ENCODE results near the gene KDM2A.

The KDM2A gene

DNA sequence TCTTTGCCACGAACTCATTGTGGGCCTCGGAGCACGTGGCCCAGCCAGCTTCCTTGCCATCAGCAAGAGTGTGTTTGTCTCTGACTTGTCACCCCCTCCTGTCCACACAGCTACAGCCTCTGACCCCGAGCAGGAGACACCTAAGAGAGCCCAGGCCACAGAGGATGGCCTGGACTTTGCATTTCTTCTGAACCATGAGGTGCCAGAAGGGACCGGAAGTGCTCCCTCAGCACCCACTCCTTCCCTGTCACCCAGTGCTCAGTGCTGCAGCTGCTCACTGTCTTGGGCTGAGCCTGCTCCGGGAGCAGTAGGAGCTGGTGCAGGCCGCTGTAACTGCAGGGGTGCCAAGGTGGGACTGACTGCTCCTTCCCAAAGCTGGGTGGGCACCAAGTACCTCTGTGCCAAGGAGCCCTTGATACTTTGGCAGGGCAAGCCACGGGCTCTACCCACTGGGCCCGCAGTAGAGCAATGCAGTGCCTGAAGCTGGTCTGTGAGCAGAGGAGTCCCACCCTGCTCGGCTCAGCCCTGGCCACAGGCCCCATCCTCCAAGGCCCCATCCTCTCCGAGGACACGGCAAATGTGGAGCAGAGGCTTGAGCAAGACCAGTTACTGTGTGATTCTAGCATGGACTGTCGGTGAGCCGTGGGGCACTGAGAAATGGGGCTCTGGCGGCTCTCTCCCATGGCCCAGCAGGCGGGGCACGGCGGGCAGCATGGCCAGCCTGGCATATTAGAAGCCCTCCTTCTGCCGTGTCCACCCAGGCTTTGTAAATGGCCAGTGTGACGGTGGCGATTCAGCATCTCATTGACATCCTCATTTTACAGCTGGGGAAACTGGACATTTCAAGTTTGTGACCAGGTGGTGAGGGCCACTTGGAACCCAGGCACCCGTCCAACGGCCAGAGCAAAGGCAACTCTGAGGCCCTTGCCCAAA, 153.5 kb downstream of the KDM2A start:
- DNase-seq (ENCODE audit: low read depth), result no peak

- no peak for DNase-seq (ENCODE audit: low read depth)
Observed at GRCh38 chr11:67273260-67273990, 154.4 kb downstream of the KDM2A start.

DNA sequence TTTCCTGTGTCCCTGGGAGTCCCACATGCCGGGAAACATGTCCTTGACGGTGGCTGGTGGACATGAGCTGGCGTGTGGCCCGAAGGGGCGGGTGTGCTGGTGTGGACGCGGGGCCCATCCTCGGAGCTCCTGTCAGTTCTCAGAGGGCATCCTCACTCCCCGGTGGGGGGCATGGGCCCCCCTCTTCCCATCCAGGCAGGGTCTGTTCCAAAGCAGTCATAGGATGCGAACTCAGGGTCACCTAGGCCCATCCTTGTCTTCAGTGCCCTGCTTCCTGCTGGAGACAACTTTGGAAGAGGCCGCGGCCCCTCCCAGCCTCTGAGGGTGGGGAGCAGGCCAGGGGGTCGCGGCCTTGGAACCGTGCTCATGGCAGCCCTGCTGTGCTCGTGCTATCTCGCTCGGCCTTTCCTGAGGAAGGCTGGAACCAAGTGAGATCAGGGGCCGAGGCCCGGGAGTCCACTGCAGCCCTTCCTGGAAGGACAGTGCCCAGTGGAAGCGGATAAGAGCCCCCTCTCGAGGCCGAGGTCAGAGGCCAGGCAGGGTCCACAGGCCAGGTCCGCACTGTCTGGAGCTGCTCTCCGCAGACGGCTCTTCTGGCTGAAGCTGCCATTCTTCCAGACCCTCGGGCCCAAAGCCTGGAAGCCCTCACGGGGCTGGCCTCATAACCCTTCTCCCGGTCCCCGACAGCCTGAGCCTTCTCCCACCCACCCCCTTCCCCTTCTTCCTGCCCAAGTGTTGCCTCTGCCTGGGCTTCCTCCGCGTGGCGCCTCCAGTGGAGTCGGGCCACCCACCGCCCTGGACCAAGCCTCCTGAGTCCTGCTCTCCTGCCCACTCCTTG, 155.9 kb downstream of the KDM2A start:
- no peak for DNase-seq (ENCODE audit: low read depth)

DNA sequence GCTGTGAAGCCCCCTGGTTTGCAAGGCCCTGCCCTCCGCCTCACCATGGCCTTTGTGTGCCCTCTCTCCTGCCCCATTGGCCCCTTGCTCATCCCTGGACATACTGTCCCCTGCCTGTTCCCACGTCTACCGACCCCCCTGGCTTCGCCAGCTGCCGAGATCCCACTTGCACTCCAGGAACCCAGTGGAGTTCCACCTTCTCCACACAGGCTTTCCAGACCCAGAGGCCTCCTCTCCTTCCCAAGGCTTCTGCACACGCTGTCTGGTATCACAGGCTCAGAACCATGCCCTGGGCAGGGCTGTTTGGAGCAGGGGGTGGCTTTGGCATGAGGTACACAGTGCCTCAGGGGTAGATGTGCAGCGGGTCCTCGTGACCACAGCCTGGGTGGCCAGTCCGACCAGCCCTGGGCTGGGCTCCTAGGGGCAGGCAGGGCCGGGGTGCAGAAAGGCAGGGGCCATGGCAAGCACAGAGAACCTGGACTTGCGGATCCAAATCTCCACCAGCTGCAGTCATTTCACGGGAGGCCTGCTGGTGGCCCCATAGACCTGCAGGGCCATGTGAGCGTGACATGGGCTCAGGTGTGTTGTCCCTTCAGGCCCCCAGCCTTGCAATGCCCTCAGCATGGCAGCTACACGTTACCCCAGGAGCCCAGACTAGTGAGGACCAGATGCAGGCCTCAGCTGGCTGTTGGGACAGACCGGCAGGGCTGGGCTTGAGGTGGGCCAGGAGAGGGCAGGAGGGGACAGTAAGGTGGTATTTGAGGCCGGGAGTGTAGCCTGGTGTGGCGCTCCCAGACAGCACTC, 156.7 kb downstream of the KDM2A start:
- no peak for DNase-seq (ENCODE audit: low read depth)

GRCh38 chr11:67276781-67277230, 157.7 kb downstream of the KDM2A start:
- no peak for DNase-seq (ENCODE audit: low read depth)

DNA sequence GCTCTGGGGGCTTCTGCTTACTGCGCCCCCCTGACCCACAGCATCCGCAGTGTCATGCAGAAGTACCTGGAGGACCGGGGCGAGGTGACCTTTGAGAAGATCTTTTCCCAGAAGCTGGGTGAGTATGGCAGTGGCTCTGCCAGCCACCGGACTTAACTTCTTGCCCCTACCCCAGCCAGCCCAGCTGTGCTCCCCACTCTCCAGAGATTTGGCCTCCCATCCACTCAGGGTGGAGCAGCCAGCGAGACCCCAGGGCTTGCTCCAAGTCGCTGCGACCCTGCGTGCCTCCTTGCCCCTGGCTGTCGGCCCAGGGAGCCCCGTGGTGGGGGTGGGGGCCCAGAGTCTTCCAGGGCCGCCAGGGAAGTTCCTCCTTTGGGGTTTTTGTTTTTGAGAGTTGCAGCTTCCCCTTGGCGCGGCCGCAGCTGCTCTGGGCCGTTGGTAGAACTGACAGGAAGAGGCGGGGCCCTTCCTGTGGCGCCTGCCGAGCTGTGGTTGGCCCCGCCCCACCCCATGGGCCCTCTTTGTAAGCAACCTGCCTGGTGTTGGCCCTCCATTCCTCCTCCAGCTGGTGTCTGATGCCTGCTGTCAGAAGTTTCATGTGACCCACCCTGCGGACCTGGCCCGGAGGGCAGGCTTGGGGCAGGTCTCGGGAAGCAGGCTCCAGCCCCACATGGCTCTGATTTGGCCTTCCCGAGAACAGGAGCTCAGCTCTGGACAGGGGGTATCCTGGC, 158.3 kb downstream of the KDM2A start:
- no peak for DNase-seq (ENCODE audit: low read depth)

GRCh38 chr11:67278135-67278938, 159.3 kb downstream of the KDM2A start:
- DNase-seq (ENCODE audit: low read depth), result no peak

DNA sequence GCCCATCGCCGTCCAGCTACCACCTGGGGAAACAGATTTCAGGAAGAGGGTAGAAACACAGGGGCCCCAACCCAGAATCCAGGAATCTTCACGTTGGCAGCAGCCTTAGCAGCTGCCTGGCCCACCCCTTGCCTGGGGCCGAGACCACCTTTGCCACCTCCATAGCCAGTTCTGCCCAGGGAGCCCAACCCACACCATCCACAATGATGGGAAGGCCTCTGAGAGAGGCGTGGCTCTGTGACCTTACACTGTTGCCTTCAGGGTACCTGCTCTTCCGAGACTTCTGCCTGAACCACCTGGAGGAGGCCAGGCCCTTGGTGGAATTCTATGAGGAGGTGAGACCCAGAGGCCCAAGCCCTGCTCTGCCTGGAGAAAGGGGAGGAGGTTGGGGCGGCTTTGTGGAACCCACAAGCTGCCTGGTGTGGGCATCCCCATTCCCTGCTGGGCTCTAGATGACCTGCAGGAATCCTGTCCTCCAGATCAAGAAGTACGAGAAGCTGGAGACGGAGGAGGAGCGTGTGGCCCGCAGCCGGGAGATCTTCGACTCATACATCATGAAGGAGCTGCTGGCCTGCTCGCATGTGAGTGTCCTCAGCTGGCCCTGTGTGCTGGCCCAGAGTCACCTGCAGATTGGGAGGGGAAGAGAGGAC, 160.0 kb downstream of the KDM2A start:
- no peak for DNase-seq (ENCODE audit: low read depth)

DNA sequence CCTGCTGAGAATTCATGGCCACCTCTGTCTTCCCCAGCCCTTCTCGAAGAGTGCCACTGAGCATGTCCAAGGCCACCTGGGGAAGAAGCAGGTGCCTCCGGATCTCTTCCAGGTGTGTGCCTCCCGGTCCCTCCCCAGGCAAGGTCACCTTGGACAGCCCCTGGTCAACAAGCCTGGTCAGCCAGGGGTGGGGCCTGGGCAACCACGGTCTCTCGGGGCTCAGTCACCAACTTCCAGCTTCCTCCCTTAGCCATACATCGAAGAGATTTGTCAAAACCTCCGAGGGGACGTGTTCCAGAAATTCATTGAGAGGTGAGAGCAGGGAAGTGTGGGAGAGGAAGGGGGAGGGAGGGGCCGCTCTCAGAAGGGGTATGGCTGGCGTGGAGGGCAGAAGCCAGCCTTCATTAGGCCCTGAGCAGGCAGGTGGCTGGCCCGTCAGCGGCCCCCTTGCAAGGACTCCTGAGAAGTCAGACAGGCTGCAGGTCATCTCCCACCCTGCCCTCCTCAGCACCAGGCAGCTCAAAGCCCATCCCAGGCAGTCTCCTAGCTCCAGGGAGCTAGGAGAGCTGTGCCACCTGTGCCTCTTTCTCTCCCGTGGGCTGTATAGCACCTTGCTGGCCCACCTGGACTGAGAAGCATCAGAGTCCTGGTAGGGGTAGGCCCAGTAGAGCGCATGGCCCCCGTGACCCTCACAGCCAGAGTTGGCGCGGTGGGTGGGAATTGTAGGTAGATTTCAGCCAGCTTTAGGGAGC, 160.7 kb downstream of the KDM2A start:
- DNase-seq (ENCODE audit: low read depth), result no peak

DNA sequence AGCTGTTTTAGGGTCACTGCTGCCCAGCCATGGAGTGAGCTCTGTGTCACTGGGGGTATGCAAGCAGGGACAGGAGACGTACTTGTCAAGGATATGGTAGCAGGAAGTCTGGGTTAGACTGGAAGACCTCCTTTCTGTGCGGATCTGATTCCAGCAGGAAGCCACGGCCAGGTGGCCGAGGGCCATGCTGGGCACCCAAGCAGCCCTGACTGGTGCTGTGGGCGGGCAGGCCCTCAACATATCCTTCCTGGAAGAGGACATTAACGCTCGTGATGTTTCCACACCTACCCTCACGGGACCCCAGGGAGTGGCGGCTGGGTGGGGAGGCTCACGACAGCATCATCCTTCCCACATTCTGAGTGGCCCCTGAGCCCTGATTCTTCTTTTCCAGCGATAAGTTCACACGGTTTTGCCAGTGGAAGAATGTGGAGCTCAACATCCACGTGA, 161.3 kb downstream of the KDM2A start:
- no peak for DNase-seq (ENCODE audit: low read depth)

DNA sequence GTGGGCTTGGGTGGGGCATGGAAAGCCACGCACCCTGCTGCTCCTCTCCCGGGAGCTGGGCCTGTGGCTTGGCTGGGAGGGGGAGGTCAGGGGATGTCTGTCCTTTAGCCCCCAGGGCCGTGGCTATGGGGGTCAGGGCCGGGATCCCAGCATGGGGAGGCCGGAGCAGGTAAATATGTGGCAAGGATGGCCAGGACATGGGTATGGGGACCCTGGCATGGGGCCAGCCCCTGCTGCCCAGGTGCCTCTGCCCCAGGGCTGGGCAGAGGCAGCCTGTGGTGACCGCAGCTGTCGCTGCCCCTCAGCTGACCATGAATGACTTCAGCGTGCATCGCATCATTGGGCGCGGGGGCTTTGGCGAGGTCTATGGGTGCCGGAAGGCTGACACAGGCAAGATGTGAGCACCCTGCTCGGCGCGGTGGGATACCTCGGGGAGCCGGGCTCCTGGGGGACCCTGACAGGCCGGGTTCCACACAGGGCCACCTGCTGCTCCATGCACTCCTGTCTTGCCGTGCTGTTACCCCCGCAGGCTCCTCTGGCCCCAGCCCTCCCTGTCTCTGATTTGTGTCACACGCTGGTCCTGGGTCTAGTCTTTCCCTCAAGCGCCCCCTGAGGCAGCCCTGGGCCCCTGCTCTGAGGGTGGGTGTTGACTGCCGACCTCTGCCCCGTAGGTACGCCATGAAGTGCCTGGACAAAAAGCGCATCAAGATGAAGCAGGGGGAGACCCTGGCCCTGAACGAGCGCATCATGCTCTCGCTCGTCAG, 161.9 kb downstream of the KDM2A start:
- no peak for DNase-seq (ENCODE audit: low read depth)

DNA sequence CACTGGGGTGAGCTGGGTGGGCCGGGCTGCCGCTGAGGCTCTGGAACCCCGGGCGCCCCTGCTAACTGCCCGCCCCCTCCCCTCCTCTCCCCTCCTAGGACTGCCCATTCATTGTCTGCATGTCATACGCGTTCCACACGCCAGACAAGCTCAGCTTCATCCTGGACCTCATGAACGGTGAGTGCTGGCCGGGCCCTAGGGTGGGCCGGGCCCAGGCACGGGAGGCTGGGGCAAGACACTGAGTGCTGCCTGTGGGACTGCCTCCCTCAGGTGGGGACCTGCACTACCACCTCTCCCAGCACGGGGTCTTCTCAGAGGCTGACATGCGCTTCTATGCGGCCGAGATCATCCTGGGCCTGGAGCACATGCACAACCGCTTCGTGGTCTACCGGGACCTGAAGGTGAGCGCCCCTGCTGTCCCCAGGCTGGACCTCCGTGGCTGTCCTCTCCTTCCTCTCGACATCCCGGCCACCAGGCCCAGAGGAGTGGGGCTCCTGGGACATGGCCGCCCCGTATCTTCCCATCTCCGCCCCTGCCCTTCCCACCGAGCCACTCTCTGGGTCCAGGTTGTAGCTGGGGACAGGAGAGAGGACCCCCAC, 162.6 kb downstream of the KDM2A start:
- DNase-seq (ENCODE audit: low read depth), result no peak

GRCh38 chr11:67282155-67282875, 163.3 kb downstream of the KDM2A start:
- no peak for DNase-seq (ENCODE audit: low read depth)

DNA sequence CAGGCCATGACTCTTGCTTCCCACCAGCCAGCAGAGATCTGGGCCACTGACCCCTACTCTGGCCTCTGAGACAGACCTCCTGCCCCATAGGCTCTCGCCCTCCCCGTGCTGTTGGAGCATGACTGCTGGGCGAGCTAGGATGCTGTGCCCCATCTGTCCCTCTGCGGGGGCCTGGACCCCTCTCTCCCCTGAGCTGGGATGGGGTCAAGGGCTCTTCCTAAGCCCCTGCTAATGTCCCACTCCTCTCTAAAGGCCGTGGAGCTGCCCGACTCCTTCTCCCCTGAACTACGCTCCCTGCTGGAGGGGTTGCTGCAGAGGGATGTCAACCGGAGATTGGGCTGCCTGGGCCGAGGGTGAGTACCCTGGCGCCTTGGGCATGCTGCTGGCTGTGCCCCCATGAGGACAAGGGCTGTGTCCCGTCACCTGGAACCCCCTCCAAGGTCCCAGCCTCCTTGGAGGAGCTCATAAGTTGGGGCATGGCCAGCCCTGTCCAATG, 163.9 kb downstream of the KDM2A start:
- no peak for DNase-seq (ENCODE audit: low read depth)

DNA sequence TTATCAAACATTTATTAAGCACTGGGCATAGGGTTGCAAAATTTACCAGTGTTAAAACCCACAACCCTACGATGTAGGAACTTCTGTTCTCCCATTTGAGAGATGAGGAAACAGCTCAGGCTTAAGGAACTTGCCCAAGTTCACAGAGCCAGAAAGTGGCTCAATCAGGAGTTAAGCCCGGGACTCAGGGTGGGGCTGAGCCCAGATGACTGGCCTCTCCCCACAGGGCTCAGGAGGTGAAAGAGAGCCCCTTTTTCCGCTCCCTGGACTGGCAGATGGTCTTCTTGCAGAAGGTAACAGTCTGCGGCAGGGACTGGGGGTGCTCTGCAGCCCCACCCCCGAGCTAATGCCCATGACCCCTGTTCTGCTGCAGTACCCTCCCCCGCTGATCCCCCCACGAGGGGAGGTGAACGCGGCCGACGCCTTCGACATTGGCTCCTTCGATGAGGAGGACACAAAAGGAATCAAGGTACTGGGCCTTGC, 164.5 kb downstream of the KDM2A start:
- DNase-seq (ENCODE audit: low read depth), result no peak

DNA sequence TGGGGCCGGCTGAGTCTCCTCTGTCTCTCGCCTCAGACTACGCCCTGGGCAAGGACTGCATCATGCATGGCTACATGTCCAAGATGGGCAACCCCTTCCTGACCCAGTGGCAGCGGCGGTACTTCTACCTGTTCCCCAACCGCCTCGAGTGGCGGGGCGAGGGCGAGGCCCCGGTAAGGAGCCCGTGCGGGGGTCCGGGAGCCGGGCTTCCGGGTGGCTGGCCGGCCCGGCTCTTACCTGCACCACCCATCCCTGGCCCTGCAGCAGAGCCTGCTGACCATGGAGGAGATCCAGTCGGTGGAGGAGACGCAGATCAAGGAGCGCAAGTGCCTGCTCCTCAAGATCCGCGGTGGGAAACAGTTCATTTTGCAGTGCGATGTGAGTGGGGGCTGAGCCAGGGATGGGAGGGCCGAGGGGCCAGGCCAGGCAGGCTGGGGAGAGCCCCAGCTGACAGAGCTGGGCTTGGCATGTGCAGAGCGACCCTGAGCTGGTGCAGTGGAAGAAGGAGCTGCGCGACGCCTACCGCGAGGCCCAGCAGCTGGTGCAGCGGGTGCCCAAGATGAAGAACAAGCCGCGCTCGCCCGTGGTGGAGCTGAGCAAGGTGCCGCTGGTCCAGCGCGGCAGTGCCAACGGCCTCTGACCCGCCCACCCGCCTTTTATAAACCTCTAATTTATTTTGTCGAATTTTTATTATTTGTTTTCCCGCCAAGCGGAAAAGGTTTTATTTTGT, 165.9 kb downstream of the KDM2A start:
- DNase-seq (ENCODE audit: low read depth), result no peak

Data from non-pigmented ciliary epithelial cell (primary cell).